GM18517 (cell line): ENCODE measurements around the gene VMP1.

Experiments used
- ATAC-seq: cut with Tn5 transposase; IDR thresholded peaks from one replicate; pipeline ENCODE4 v1.9.1; 2021; ENCODE audit warnings: mild to moderate bottlenecking, moderate library complexity; ENCODE audit not compliant: unreplicated experiment

VMP1 gene

GRCh38 chr17:59707971-59708430 is 547 bp downstream of the VMP1 start:
- peak; percentile 14 for ATAC-seq

DNA sequence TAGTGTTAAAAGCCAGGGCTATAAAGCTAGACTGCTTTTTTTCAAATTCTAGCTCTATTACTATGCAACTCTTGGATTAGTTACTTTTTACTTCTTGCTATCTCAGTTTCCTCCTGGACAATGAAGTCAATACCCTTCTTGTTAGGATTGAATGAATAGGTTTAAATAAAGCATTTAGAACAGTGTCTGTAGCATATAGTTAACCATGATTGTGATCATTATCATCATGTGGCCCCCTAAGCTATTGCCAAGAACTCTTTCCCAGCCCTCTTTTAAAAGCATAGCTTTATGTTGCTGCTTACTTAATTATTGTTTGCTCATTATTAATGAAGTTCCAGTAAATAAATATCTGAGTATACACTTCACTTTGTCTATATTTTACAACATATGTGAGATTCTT is 4.5 kb downstream of the VMP1 start:
- no peak for ATAC-seq

DNA sequence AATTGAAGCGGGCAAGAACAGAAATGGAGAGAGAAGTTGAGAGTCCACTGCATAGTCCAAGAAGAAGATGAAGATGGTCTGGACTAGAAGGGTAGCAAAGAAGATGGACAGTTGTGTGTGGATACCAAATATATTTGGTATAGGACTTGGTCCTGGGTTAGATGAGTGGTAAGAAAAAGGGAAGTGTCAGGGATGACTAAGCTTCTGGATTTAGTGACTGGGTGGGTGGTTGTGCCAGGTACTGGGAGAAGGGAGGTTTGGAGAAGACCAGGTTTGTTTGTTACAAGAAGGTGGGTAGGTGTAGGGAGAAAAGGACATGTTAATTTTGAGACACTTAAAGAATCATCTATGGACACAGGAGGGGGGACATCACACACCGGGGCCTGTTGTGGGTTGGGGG is 5.4 kb downstream of the VMP1 start:
- no peak for ATAC-seq

GRCh38 chr17:59714255-59714654 is 6.8 kb downstream of the VMP1 start:
- ATAC-seq: no peak

GRCh38 chr17:59716427-59716826 is 9.0 kb downstream of the VMP1 start:
- ATAC-seq: no peak

DNA sequence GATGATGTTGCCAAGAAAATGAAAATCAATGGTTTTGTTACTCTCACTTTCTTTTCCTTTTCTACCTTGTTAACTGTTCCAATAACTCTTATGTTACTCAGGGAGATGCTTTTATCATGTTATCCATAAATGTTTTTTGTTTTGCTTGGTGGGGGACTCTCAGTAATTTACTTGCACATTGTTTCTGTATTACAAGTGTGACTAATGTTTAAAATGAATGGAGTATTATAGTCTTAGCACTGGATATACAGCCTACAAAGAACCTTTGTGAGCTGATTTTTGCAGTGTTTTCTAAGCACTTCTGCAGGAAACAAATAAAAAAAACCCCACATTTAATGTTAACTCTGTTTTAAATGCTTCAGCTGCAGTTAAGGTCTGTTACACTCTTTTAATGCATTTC is 12.1 kb downstream of the VMP1 start:
- ATAC-seq: no peak

- ATAC-seq: no peak
Observed at GRCh38 chr17:59722623-59723022, 15.2 kb downstream of the VMP1 start.

DNA sequence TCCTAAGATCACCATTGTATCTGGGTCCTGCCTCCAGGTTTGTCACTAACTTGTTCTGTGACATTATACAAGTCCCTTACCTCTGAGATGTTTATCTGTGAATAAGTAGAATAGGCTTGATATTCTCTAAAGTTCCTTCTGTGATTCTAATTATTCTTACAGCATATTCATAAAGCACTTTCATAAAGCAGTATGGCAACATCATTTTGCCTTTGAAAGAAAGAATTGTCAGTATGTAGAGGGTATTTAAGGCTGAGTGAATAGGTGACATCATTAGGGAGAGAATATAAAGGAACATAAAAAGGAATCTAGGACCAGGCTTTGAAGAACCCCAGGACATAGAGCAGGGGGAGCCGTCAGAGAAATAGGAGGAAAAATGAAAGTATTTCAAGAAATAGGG is 15.6 kb downstream of the VMP1 start:
- ATAC-seq: no peak

DNA sequence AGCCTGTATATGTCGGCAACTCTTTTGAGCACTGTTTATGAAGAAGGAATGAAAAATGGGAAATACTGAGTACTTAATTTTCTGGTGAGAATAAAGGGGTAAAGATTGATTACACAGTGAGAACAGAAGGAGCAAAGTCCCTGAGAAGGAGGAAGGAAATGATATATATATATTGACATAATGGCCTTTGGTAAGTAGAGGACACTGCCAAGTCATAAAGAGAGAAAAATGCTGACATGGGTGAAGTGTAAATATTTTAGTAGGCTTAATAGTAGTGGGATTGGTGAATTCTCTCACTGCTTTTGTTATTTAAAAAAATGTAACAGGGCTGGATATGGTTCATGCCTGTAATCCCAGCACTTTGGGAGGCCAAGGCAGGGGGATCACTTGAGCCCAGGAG is 16.2 kb downstream of the VMP1 start:
- no peak for ATAC-seq

DNA sequence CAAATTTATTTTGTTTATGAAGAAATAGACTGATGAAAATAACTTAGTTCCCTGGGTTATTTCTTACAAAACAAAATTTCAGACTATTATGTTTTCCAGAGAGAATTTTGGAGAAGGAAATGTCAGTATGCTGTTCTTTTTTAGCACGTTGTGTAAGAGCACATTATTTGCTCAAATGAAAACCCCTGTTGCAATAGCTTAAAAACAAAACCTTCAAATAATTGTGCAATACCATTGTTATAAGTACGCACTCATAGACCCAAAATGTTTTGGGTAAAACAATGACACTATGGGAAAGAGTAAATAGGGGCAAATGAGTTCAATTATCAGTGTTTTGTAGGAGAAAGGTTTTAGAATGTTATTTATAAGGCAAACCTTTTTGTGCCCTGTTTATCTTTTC is 18.2 kb downstream of the VMP1 start:
- no peak for ATAC-seq

DNA sequence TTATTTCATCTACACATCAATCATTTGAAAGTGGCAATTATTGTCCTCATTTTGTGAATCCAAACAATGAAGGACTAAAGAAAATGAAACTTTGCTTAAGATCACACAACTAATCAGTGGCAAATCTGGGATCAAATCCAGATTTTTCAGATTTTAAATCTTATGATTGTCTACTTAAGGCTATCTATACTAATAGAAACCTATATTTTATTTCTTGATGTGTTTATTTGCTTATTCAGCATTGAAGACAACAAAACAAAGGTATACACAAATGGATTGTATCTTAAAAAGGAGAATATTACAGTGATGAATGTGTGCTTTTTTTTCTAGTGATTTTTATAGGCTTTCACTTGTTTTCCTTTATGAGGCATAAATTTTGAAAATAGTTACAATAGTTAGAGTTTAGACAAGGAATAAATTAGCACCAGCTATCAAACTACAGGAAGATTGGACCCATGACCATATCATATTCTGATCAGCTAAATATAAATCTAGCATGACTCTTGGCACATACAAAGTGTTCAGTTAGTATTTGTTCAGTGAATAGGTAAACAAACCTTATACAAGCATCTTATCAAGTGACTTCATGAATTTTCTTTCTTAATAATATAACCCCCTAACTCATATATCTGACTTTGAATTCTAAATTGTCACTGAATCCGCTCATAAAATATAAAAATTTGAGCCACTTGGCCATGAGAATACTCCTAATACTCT is 20.5 kb downstream of the VMP1 start:
- no peak for ATAC-seq

- no peak for ATAC-seq
Observed at GRCh38 chr17:59730268-59730834, 22.9 kb downstream of the VMP1 start.

- no peak for ATAC-seq
Observed at GRCh38 chr17:59733697-59734096, 26.2 kb downstream of the VMP1 start.

- ATAC-seq: no peak
Observed at GRCh38 chr17:59734226-59734625, 26.8 kb downstream of the VMP1 start.

- no peak for ATAC-seq
Observed at GRCh38 chr17:59737324-59737723, 29.9 kb downstream of the VMP1 start.

DNA sequence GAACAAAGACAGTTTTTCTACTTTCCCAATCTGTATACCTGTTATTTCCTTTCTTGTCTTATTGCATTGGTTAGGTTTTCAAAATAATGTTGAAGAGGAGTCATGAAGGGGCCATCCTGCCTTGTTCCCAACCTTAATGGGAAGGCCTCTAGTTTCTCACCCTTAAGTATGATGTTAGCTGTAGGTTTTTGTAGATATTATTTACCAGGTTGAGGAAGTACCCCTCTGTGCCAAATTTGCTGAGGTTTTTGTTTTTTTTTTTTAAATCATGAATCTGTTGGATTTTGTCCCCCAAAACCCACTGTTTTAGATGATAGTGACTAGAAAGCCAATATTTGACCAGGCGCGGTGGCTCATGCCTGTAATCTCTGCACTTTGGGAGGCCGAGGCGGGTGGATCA is 36.4 kb downstream of the VMP1 start:
- ATAC-seq: no peak

DNA sequence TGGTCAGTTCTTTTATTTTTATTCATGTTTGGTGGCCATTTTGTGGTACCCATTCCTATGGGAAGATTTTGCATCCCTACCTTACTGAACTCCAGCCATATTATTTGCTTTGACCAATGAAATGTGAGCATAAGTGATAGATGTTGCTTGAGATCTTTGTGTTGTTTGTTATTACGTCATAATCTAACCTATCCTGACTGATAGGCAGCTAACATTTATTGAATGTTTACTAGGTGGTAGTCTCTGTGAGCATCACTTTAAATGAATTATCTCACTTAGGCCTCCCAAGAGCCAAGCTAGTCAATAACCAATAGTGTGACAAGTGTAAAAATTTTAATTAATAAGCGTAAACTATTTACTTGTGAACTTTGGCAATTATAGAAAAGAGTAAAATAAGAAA is 37.6 kb downstream of the VMP1 start:
- ATAC-seq: no peak

GRCh38 chr17:59746849-59747445 is 39.5 kb downstream of the VMP1 start:
- no peak for ATAC-seq

- ATAC-seq: no peak
Observed at GRCh38 chr17:59748591-59748990, 41.1 kb downstream of the VMP1 start.

DNA sequence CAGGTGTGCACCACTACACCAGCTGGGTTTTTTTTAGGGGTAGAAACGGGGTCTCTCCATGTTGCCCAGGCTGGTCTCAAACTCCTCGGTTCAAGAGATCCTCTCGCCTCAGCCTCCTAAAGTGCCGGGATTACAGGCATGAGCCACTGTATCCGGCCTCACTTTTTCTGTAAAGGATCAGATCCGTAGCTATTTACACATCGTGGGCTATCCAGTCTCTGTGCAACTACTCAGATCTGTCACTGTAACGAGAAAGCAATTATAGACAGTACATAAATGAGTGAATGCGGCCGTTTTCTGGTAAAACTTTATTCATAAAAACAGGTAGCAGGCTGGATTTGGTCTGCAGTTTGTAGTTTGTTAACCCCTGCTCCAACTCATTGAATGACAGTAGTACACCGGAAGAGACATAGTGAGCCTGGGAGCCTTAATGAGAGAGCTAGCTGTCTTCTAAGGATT is 44.5 kb downstream of the VMP1 start:
- ATAC-seq: no peak

DNA sequence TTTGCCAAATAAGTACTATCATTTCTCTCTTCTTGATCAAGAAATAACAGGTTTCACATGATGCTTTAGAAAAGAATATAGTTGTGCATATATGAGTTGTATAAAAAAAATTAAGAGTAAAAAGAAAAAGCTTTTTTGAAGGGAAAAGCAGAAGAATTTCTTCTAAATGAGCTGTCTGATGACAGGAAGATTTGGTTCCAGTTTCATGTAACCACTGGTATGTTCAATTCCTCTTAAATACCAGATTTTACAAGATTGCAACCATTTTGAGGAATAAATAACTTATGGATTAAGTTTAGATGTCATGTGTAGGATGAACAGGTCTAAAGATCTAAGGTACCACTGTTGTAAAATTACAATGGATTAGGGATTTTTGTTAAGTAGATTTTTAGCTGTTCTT is 45.0 kb downstream of the VMP1 start:
- ATAC-seq: no peak

GRCh38 chr17:59752922-59753321 is 45.5 kb downstream of the VMP1 start:
- no peak for ATAC-seq
